ENCODE results near the gene CEMP1. TPM values are rescaled to one million over a fixed set of nuclear protein-coding genes. Genes with fewer than 3 reads are reported as not detected.

The CEMP1 gene
- total and polyA plus RNA-seq, 2 donors (not counting 1 experiment from before 2014, with no cell fraction given) = 0.66 to 2.3 TPM

DNA sequence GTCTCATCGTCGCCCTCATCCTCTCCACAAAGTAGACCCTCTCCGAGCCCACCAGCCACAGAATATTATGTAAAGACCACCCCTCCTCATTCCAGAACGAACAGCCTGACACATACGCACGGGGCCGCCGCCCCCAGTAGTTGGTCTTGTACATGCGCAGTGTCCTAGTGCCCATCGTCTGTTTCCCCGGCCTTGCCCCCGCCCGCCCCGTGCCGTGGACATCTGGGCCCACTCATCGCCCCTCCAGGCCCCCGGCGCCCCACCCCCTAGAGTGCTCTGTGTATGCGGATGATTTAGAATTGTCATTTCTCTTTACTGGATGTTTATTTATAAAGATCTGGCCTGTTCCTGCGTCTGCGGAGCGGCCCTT is 11.5 kb downstream of the CEMP1 start:
- 88% methylated on average over 17 of the region's 22 CpGs for whole genome bisulfite sequencing (ENCODE audit: insufficient coverage)
- H2AFZ ChIP-seq (ENCODE audit: insufficient read depth, low read depth, low read length, poor library complexity, severe bottlenecking) = no peak overlapping the region
- H3K27ac ChIP-seq (ENCODE audit: low read length in 2 of 2) = peak overlapping the region; percentile 62 to 93
- no peak for ATAC-seq (ENCODE audit: low read depth)
- POLR2A ChIA-PET = interaction anchor here (0.8 to 3.0 kb wide), 5 partner anchors 10 to 45 kb away, joined by 4 to 66 read pairs (median 17); partner anchors contain the start of genes CEMP1, PDPK1 and TBC1D24
- CTCF ChIA-PET = interaction anchor here (0.6 to 1.9 kb wide), 6 partner anchors 10 to 325 kb away, joined by 3 to 12 read pairs (median 7); partner anchors contain the start of genes CEMP1 and ECI1
- intact Hi-C loops (cut with micrococcal nuclease) = loop anchor here (1.0 kb wide), 2 partner anchors 12 to 13 kb away; no protein-coding TSS in a partner anchor
- H3K4me3 ChIP-seq (ENCODE audit: control extremely low read depth in 1 of 5, extremely low read depth in 1 of 5, insufficient read depth in 1 of 5, low read depth in 2 of 5, low read length in 4 of 5) = peak overlapping the region in 3 of 5 experiments; percentile 24 to 60 (median 59)
- DNase-seq = peak; percentile 45
- H3K4me1 ChIP-seq (ENCODE audit: control insufficient read depth in 2 of 2, insufficient read depth in 2 of 2, low read length in 2 of 2) = peaks cover 56 to 62% of the 10 kb centered on the region in 2 donors
- H3K27me3 ChIP-seq (replicated peaks in 1 of 4; ENCODE audit: control extremely low read depth in 1 of 4, control insufficient read depth in 3 of 4, insufficient read depth in 4 of 4, low read length in 3 of 4) = no peaks in the 10 kb centered on the region
- peak overlapping the region; percentile 93 for H3K27ac Mint-ChIP-seq
- no peaks in the 10 kb centered on the region for H3K9me3 Mint-ChIP-seq (ENCODE audit: insufficient read depth)
- H3K27me3 Mint-ChIP-seq = no peaks in the 10 kb centered on the region
- H3K9ac ChIP-seq (ENCODE audit: low read length) = no peak overlapping the region
- peaks cover 66% of the 10 kb centered on the region for H3K4me1 Mint-ChIP-seq
- peaks cover 55% of the 10 kb centered on the region for H4K20me1 ChIP-seq (ENCODE audit: control insufficient read depth, insufficient read depth, low read length, poor library complexity, severe bottlenecking)
- peak overlapping the region; percentile 81 for H3K4me3 Mint-ChIP-seq
- H3K79me2 ChIP-seq (ENCODE audit: control insufficient read depth, insufficient read depth, low read length) = peaks cover 85% of the 10 kb centered on the region
- peaks cover 0 to 46% of the 10 kb centered on the region in 2 experiments for H3K36me3 ChIP-seq (replicated peaks in 1 of 2; ENCODE audit: control extremely low read depth in 1 of 2, control insufficient read depth in 1 of 2, extremely low read depth in 1 of 2, insufficient read depth in 2 of 2, low read length in 1 of 2)
- no peak for TF ChIP-seq EZH2 (IDR thresholded peaks at IDR 0.05; ENCODE audit: borderline replicate concordance, insufficient read depth, low read depth, low read length, poor library complexity, severe bottlenecking)
- H3K4me2 ChIP-seq (replicated peaks; ENCODE audit: low read depth, low read length, poor library complexity, severe bottlenecking) = peak overlapping the region; percentile 75
- H3K9me3 ChIP-seq (ENCODE audit: control extremely low read depth in 1 of 3, control insufficient read depth in 2 of 3, insufficient read depth in 1 of 3, low read length in 2 of 3) = peaks cover 0 to 3% (median 0%) of the 10 kb centered on the region in 3 donors

GRCh38 chr16:2518823-2519710 is 12.1 kb downstream of the CEMP1 start:
- ChIA-PET POLR2A (interaction anchor here (1.1 to 3.0 kb wide), 4 partner anchors 9 to 13 kb away, joined by 7 to 66 read pairs (median 14); partner anchors contain the start of gene CEMP1), CTCF (interaction anchor here (1.4 to 1.9 kb wide), 4 partner anchors 11 to 324 kb away, joined by 3 to 11 read pairs (median 8); partner anchors contain the start of gene CEMP1)
- 94% methylated on average over 39 of the region's 39 CpGs for WGBS (ENCODE audit: insufficient coverage)
- peaks cover 0 to 3% (median 0%) of the 10 kb centered on the region in 3 donors for H3K9me3 ChIP-seq (ENCODE audit: control extremely low read depth in 1 of 3, control insufficient read depth in 2 of 3, insufficient read depth in 1 of 3, low read length in 2 of 3)
- intact Hi-C loops (cut with micrococcal nuclease) = no loop called here
- H2AFZ ChIP-seq (ENCODE audit: insufficient read depth, low read depth, low read length, poor library complexity, severe bottlenecking) = no peak overlapping the region
- ATAC-seq (ENCODE audit: low read depth) (no peak), DNase-seq (peak; percentile 53)
- no peak overlapping the region for H3K4me3 ChIP-seq (ENCODE audit: control extremely low read depth in 1 of 5, extremely low read depth in 1 of 5, insufficient read depth in 1 of 5, low read depth in 2 of 5, low read length in 4 of 5)
- H3K4me2 ChIP-seq (replicated peaks; ENCODE audit: low read depth, low read length, poor library complexity, severe bottlenecking) = peak overlapping the region; percentile 75
- no peak overlapping the region for H3K9ac ChIP-seq (ENCODE audit: low read length)
- Mint-ChIP-seq H3K27me3 (no peaks in the 10 kb centered on the region), H3K9me3 (ENCODE audit: insufficient read depth) (no peaks in the 10 kb centered on the region), H3K4me3 (peak overlapping the region; percentile 81), H3K27ac (peak overlapping the region; percentile 93), H3K4me1 (peaks cover 63% of the 10 kb centered on the region)
- peak overlapping the region; percentile 62 to 93 for H3K27ac ChIP-seq (ENCODE audit: low read length in 2 of 2)
- peaks cover 56 to 64% of the 10 kb centered on the region in 2 donors for H3K4me1 ChIP-seq (ENCODE audit: control insufficient read depth in 2 of 2, insufficient read depth in 2 of 2, low read length in 2 of 2)
- peaks cover 85% of the 10 kb centered on the region for H3K79me2 ChIP-seq (ENCODE audit: control insufficient read depth, insufficient read depth, low read length)
- H3K27me3 ChIP-seq (replicated peaks in 1 of 4; ENCODE audit: control extremely low read depth in 1 of 4, control insufficient read depth in 3 of 4, insufficient read depth in 4 of 4, low read length in 3 of 4) = no peaks in the 10 kb centered on the region
- TF ChIP-seq EZH2 (IDR thresholded peaks at IDR 0.05; ENCODE audit: borderline replicate concordance, insufficient read depth, low read depth, low read length, poor library complexity, severe bottlenecking) = no peak
- TF ChIP-seq, protein P1, sequence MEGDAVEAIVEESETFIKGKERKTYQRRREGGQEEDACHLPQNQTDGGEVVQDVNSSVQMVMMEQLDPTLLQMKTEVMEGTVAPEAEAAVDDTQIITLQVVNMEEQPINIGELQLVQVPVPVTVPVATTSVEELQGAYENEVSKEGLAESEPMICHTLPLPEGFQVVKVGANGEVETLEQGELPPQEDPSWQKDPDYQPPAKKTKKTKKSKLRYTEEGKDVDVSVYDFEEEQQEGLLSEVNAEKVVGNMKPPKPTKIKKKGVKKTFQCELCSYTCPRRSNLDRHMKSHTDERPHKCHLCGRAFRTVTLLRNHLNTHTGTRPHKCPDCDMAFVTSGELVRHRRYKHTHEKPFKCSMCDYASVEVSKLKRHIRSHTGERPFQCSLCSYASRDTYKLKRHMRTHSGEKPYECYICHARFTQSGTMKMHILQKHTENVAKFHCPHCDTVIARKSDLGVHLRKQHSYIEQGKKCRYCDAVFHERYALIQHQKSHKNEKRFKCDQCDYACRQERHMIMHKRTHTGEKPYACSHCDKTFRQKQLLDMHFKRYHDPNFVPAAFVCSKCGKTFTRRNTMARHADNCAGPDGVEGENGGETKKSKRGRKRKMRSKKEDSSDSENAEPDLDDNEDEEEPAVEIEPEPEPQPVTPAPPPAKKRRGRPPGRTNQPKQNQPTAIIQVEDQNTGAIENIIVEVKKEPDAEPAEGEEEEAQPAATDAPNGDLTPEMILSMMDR (IDR thresholded peaks at IDR 0.05) = no peak
- peaks cover 59% of the 10 kb centered on the region for H4K20me1 ChIP-seq (ENCODE audit: control insufficient read depth, insufficient read depth, low read length, poor library complexity, severe bottlenecking)
- peaks cover 0 to 39% of the 10 kb centered on the region in 2 experiments for H3K36me3 ChIP-seq (replicated peaks in 1 of 2; ENCODE audit: control extremely low read depth in 1 of 2, control insufficient read depth in 1 of 2, extremely low read depth in 1 of 2, insufficient read depth in 2 of 2, low read length in 1 of 2)
